Activated naive CD8-positive, alpha-beta T cell treated with anti-CD3 and anti-CD28 coated beads for 36 hours (primary cell): ENCODE measurements around the gene CD96. TPM values are rescaled to one million over a fixed set of nuclear protein-coding genes. Genes with fewer than 3 reads are reported as not detected.

ENCODE experiments used
- DNase-seq: peaks from one replicate; pipeline ENCODE4 v3.0.0; 2021
- H3K27ac Mint-ChIP-seq: one replicate; pipeline ENCODE4 v1.8.0; 2022; ENCODE audit warnings: mild to moderate bottlenecking, moderate library complexity, mixed read lengths
- H3K27me3 Mint-ChIP-seq: one replicate; pipeline ENCODE4 v1.8.0; 2022; ENCODE audit warnings: mild to moderate bottlenecking, mixed read lengths
- H3K36me3 Mint-ChIP-seq: one replicate; pipeline ENCODE4 v1.8.0; 2021; ENCODE audit warnings: mild to moderate bottlenecking, mixed read lengths
- H3K4me1 Mint-ChIP-seq: one replicate; pipeline ENCODE4 v1.8.0; 2021; ENCODE audit warnings: mixed read lengths
- H3K4me3 Mint-ChIP-seq: one replicate; pipeline ENCODE4 v1.8.0; 2022; ENCODE audit warnings: mild to moderate bottlenecking, moderate library complexity, mixed read lengths
- H3K9me3 Mint-ChIP-seq: one replicate; pipeline ENCODE4 v1.8.0; 2022; ENCODE audit warnings: mixed read lengths
- total RNA-seq, 2 experiments: library from RNA; stranded (reverse); gene quantifications; one replicate each; pipeline ENCODE4 v1.2.3, GENCODE V29; 2021

CD96 gene
- total RNA-seq, 2 experiments from 2014 or later, result 70.3 to 74.8 TPM

GRCh38 chr3:111595232-111595631 is 53.2 kb downstream of the CD96 start, which contains the start of gene ZBED2:
Gene ZBED2, minus strand, starts transcription at chr3:111595346. Its CDS starts 1,145 bp downstream, at chr3:111594201.
- Mint-ChIP-seq H3K36me3 (peaks cover 83% of the 10 kb centered on the region), H3K9me3 (peaks cover 3% of the 10 kb centered on the region), H3K27ac (peak within 1 kb of the TSS; percentile 93), H3K4me1 (peaks cover 59% of the 10 kb centered on the region), H3K27me3 (no peaks in the 10 kb centered on the region), H3K4me3 (peak within 1 kb of the TSS; percentile 89)
- no peak for DNase-seq

- Mint-ChIP-seq H3K36me3 (peaks cover 80% of the 10 kb centered on the region), H3K4me1 (peaks cover 55% of the 10 kb centered on the region), H3K27me3 (no peaks in the 10 kb centered on the region), H3K27ac (peak overlapping the region; percentile 93), H3K4me3 (peak overlapping the region; percentile 89), H3K9me3 (peaks cover 3% of the 10 kb centered on the region)
- no peak for DNase-seq
Measured at GRCh38 chr3:111596328-111596727, 54.3 kb downstream of the CD96 start.

DNA sequence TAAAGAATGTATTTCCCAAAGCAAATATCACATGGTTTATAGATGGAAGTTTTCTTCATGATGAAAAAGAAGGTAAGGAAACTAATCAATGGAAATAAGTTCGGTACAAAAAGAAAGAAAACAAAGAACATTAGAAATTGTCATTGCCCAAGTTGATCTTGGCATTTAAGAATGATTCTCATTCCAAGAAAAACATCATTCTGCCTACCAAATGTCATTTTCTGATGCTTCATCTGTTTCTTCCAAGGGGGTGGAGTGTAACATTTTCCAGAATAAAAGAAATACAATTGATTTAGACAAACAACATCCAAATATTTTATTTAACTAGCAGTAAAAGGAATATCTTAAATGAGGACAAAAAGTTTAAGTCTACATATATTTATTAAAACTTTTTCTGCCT is 56.1 kb downstream of the CD96 start:
- Mint-ChIP-seq H3K27me3 (no peaks in the 10 kb centered on the region), H3K27ac (peak overlapping the region; percentile 85), H3K9me3 (peaks cover 3% of the 10 kb centered on the region), H3K4me1 (peaks cover 64% of the 10 kb centered on the region), H3K36me3 (peaks cover 72% of the 10 kb centered on the region), H3K4me3 (no peak overlapping the region)
- no peak for DNase-seq

DNA sequence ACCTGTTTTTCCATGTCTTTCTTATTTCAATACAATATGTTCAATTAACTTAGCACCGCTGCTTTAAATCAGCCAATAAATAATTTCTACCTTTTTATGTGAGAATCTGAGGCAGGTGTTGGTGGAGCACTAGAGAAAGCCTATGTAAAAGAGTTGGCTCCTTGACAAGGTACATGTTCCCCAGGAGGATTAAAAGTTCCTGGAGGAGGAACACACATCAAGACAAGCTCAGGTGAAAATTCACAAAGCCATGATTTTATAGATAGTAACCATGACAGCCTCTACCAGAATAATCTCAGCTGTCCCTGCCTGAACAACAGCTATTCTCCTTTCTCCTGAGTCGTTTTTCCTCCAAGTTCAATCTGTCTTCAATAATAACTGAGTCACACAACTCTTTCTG is 56.6 kb downstream of the CD96 start:
- H3K27ac Mint-ChIP-seq, result peak overlapping the region; percentile 85
- no peak overlapping the region for H3K4me3 Mint-ChIP-seq
- H3K9me3 Mint-ChIP-seq, result peaks cover 3% of the 10 kb centered on the region
- peaks cover 72% of the 10 kb centered on the region for H3K36me3 Mint-ChIP-seq
- no peaks in the 10 kb centered on the region for H3K27me3 Mint-ChIP-seq
- H3K4me1 Mint-ChIP-seq, result peaks cover 66% of the 10 kb centered on the region
- no peak for DNase-seq

- peaks cover 5% of the 10 kb centered on the region for H3K9me3 Mint-ChIP-seq
- no peak for DNase-seq
- H3K27me3 Mint-ChIP-seq, result no peaks in the 10 kb centered on the region
- H3K4me1 Mint-ChIP-seq, result peaks cover 69% of the 10 kb centered on the region
- H3K4me3 Mint-ChIP-seq, result no peak overlapping the region
- H3K36me3 Mint-ChIP-seq, result peaks cover 67% of the 10 kb centered on the region
- H3K27ac Mint-ChIP-seq, result peak overlapping the region; percentile 72
Measured at GRCh38 chr3:111601810-111602209, 59.8 kb downstream of the CD96 start.

DNA sequence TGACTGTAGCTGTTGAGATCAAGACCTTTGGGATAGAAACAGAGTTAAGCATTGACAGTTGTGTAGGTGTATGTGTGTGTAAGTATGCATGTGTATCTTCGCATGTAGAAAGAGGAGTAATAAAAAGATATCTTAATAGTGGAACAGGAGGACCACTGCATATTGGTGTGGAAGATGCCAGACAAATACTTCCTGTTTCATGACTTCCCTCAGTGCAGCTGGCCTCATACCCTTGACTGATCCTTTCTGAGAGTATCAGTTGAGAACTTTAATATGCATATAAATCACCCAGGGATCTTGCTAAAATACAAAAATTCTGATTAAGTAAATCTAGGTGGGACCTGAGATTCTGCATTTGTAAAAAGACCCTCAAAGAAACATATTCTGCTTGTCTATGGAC is 61.7 kb downstream of the CD96 start:
- no peak for DNase-seq
- H3K36me3 Mint-ChIP-seq, result peaks cover 67% of the 10 kb centered on the region
- peak overlapping the region; percentile 98 for H3K27ac Mint-ChIP-seq
- peak overlapping the region; percentile 18 for H3K4me3 Mint-ChIP-seq
- peaks cover 2% of the 10 kb centered on the region for H3K9me3 Mint-ChIP-seq
- no peaks in the 10 kb centered on the region for H3K27me3 Mint-ChIP-seq
- H3K4me1 Mint-ChIP-seq, result peaks cover 72% of the 10 kb centered on the region

- Mint-ChIP-seq H3K27ac (peak overlapping the region; percentile 98), H3K4me3 (peak overlapping the region; percentile 35), H3K36me3 (peaks cover 72% of the 10 kb centered on the region), H3K9me3 (peaks cover 5% of the 10 kb centered on the region), H3K27me3 (no peaks in the 10 kb centered on the region), H3K4me1 (peaks cover 76% of the 10 kb centered on the region)
- no peak for DNase-seq
Measured at GRCh38 chr3:111604119-111604518, 62.1 kb downstream of the CD96 start.

DNA sequence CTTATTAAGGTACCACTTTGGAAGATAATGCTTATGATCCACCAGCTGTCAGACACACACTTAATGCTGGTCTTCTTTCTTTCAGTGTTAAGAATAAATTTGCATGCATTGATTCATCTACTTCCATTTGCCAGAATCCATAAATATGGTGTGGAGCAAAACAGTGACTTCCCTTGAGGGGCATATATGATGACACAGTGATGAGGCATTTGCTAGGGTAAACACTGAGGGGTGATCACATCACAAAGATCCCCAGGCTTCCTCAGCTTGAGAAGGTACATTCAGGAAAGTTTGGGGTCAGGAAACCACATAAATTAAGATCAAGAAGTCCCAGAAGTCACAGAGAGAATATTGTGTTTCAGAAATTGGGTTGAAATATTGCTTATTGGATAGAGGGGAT is 63.0 kb downstream of the CD96 start:
- H3K36me3 Mint-ChIP-seq, result peaks cover 75% of the 10 kb centered on the region
- H3K4me3 Mint-ChIP-seq, result peak overlapping the region; percentile 11
- H3K27ac Mint-ChIP-seq, result peak overlapping the region; percentile 98
- H3K27me3 Mint-ChIP-seq, result no peaks in the 10 kb centered on the region
- H3K4me1 Mint-ChIP-seq, result peaks cover 82% of the 10 kb centered on the region
- peaks cover 5% of the 10 kb centered on the region for H3K9me3 Mint-ChIP-seq
- DNase-seq, result no peak

- Mint-ChIP-seq H3K36me3 (peaks cover 73% of the 10 kb centered on the region), H3K4me3 (peak overlapping the region; percentile 11), H3K27me3 (no peaks in the 10 kb centered on the region), H3K9me3 (peaks cover 5% of the 10 kb centered on the region), H3K4me1 (peaks cover 85% of the 10 kb centered on the region), H3K27ac (peak overlapping the region; percentile 98)
- no peak for DNase-seq
Measured at GRCh38 chr3:111605493-111605892, 63.5 kb downstream of the CD96 start.

- peak overlapping the region; percentile 50 for H3K4me3 Mint-ChIP-seq
- DNase-seq, result no peak
- peaks cover 5% of the 10 kb centered on the region for H3K9me3 Mint-ChIP-seq
- peaks cover 85% of the 10 kb centered on the region for H3K36me3 Mint-ChIP-seq
- peak overlapping the region; percentile 98 for H3K27ac Mint-ChIP-seq
- no peaks in the 10 kb centered on the region for H3K27me3 Mint-ChIP-seq
- H3K4me1 Mint-ChIP-seq, result peaks cover 95% of the 10 kb centered on the region
Measured at GRCh38 chr3:111607240-111607920, 65.4 kb downstream of the CD96 start.

DNA sequence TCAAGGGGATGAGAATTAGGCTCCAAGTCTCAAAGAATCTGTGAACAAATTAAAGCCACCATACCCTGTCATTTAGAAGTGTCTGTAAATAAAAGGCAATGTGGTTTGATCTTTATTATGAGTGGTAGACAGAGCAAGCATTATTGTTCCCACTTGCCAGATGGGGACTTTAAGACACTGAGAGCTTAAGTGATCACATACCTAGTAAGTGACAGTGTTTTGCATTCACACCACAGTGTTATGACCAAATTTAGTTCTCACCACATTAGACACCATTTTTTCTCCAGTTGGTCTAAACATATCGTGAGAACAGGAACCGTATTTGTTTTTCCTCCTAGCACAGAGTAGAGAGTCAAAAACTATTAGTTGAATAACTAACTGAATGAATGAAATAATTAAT is 66.4 kb downstream of the CD96 start:
- H3K9me3 Mint-ChIP-seq, result peaks cover 5% of the 10 kb centered on the region
- H3K4me1 Mint-ChIP-seq, result peaks cover 95% of the 10 kb centered on the region
- peak overlapping the region; percentile 98 for H3K27ac Mint-ChIP-seq
- peaks cover 86% of the 10 kb centered on the region for H3K36me3 Mint-ChIP-seq
- peak overlapping the region; percentile 12 for H3K4me3 Mint-ChIP-seq
- H3K27me3 Mint-ChIP-seq, result no peaks in the 10 kb centered on the region
- no peak for DNase-seq

GRCh38 chr3:111609700-111610099 is 67.7 kb downstream of the CD96 start:
- no peak for DNase-seq
- peaks cover 5% of the 10 kb centered on the region for H3K9me3 Mint-ChIP-seq
- peak overlapping the region; percentile 98 for H3K27ac Mint-ChIP-seq
- H3K36me3 Mint-ChIP-seq, result peaks cover 87% of the 10 kb centered on the region
- peak overlapping the region; percentile 67 for H3K4me3 Mint-ChIP-seq
- H3K27me3 Mint-ChIP-seq, result no peaks in the 10 kb centered on the region
- peaks cover 94% of the 10 kb centered on the region for H3K4me1 Mint-ChIP-seq

DNA sequence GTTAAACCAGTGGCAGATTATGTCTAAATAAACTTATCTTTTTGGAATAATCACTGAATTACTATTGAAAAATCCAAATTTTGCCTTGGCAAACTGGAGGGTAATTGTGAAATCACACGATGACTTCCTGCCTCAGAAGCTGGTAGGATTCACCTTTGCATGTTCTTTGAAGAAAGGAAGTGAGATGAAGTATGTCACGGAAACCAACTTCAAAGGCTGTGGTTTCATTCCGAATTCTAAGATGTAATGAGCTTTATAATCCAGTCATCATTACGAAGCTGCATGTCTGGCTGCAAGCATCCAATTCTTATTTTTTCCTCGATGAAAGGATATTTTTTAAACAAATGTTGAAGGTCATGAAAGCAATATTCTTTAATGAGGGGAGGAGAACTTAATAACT is 68.2 kb downstream of the CD96 start:
- DNase-seq, result no peak
- H3K4me3 Mint-ChIP-seq, result peak overlapping the region; percentile 67
- peaks cover 9% of the 10 kb centered on the region for H3K9me3 Mint-ChIP-seq
- peaks cover 94% of the 10 kb centered on the region for H3K4me1 Mint-ChIP-seq
- peak overlapping the region; percentile 98 for H3K27ac Mint-ChIP-seq
- H3K36me3 Mint-ChIP-seq, result peaks cover 89% of the 10 kb centered on the region
- H3K27me3 Mint-ChIP-seq, result no peaks in the 10 kb centered on the region

DNA sequence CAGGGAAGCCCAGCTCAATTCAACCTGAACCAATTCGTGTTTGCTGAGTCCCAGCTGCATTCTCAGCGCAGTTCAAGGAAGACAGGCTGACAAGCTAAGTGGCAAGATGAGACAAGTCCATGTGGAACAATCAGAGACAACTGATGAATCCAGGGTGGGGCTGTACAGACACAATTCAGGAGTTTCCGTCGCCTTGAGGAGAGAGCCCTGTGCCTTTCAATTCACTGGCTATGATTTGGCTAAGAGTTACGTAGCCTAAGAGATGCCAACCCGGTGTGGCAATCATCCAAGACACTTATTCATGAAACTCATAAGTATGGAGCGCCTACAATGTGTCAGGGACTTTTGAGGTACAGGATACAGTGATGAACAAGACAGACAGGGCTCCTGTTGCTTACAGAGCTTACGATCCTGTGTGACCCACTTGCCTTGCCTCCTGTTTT is 68.6 kb downstream of the CD96 start:
- Mint-ChIP-seq H3K36me3 (peaks cover 88% of the 10 kb centered on the region), H3K27ac (peak overlapping the region; percentile 98), H3K4me3 (peak overlapping the region; percentile 67), H3K4me1 (peaks cover 94% of the 10 kb centered on the region), H3K9me3 (peaks cover 9% of the 10 kb centered on the region), H3K27me3 (no peaks in the 10 kb centered on the region)
- no peak for DNase-seq

DNA sequence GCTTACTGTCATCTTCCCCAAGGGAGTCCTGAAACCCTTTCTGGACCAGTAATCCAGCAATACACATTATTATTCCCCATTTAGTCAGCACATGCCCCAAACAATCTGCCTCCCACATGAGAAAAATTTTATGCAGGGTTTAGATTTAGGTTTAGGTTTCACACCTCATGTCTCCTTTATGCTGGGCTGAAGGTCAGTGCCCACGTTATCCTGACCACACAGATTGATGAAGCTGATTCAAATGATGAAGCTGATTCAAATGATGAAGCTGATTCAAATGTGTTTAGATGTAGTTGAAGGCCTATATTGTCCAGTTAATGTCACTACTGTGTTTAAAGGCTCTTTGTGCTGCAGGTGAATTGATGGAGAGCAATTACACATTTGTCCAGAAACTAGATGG is 71.3 kb downstream of the CD96 start:
- peaks cover 90% of the 10 kb centered on the region for H3K36me3 Mint-ChIP-seq
- H3K4me3 Mint-ChIP-seq, result peak overlapping the region; percentile 63
- no peak for DNase-seq
- peaks cover 13% of the 10 kb centered on the region for H3K9me3 Mint-ChIP-seq
- H3K4me1 Mint-ChIP-seq, result peaks cover 95% of the 10 kb centered on the region
- no peaks in the 10 kb centered on the region for H3K27me3 Mint-ChIP-seq
- peak overlapping the region; percentile 98 for H3K27ac Mint-ChIP-seq

DNA sequence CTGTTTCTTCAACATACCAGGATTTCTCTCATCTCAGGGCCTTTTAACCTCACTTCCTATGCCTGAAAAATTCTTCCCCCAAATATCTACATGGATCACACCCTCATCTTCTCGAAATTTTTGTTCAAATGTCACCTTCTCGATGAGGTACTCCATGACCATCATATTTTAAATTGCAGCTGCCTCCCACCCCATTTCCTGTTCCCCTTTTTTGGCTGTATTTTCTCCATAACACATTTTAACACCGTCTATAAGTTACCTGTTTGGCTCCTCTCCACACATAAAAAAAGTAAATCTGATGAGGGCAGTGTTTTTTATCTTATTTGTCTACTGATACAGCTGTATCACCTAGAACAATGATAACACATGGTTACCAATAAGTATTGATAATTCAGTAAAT is 73.9 kb downstream of the CD96 start:
- H3K4me3 Mint-ChIP-seq, result peak overlapping the region; percentile 47
- no peak for DNase-seq
- peak overlapping the region; percentile 98 for H3K27ac Mint-ChIP-seq
- peaks cover 9% of the 10 kb centered on the region for H3K9me3 Mint-ChIP-seq
- no peaks in the 10 kb centered on the region for H3K27me3 Mint-ChIP-seq
- peaks cover 91% of the 10 kb centered on the region for H3K4me1 Mint-ChIP-seq
- peaks cover 70% of the 10 kb centered on the region for H3K36me3 Mint-ChIP-seq
